GM21737 (cell line): ENCODE data around the gene DUOX1.

Experiments
- ATAC-seq: cut with Tn5 transposase; IDR thresholded peaks from one replicate; pipeline ENCODE4 v1.9.1; 2021; ENCODE audit warnings: mild to moderate bottlenecking, moderate library complexity; ENCODE audit not compliant: unreplicated experiment

DUOX1 gene

DNA sequence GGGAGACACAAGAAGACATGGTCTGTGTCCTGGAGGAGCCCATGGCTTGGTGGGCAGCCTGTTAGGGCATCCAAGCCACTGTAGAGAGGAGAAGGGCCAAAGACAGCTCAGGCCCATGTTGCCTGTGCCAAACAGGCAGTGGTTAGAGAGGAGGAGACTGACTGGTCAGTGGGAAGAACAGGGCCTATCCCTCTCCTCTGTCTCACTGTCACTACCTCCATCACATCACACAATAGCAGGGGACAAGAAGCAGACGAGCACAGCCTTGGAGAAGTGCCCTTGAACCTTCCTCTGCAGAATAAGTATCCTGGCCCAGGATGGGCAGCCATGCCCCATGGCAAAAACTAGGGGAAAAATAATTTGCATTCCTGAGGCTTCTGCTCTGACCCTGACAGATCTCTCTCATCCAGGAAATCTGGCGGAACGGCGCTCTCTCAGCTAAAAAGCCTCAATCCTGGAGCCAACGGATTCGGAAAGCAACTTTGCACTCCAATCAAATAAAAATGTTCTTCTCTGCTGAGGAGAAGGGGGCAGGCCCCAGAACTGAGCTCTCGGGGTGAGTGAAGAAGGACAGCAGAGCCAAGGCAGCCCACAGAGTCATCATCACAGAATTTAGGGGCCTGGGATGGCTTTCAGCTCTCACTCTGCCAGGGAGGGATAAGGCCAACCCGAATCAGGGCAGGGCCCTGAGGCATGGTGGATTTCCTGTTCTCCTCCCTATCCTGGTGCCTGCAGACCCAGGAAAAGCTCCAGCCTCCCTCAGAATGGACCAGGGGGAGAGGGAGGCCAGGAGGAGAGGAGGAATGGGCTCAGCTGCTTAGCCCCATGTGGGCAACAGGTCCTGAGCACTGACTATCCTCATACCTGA lies 56.3 kb downstream of the DUOX1 start:
- ATAC-seq, result no peak

DNA sequence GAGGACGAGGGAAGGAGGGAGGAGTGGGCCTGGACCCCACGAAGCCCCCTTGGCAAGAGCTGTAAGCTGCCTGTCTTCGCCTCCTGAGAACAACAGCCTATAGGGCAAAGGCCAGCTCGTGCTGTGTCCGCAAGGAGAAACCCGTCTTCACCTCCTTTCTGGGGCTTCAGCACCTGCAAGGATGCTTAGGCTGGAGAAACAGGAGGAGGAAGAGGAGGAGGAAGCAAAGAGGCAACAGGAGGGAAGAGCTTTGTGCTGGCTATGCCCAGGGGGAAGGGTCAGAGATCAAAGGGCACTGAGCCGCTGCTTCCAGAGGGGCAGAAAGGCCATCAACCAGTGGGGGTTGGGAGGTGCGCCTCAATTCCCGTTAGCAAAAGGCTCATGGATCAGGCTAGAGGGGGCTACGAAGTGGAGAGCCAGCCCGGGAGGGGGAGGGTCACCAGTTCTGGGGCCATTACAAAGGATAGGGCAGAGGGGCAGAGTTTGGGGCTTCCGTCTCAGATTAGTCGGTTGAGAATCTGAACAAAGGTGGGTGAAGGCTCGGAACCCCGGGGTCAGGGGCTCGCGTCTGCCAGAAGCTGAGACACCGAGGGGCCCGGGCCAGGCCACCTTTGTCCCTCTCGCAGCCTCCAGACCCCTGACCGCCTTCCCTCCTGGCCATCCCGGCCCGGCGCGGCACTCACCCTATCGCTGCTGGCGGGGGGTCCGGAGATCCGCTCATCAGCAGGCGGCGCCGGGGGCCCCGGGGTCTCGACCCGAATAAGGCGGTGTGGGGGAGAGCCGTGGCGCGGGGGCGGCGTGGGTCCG lies 57.2 kb downstream of the DUOX1 start:
- no peak for ATAC-seq

DNA sequence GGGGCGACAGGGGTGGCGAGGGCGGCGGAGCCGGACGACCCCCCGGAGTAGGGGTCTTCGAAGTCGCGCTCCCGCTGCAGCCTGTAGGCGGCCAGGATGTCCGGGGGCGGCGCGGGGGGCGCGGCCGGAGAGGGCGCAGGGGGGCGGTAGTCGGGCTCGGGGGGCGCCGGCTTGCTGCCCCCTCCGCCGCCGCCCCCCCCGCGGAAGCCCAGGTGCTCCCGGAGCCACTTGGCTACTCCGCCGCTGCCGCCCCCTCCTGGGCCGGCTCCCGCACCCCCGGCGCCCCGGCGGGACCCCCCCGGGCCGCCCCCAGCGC lies 57.7 kb downstream of the DUOX1 start:
- ATAC-seq, result no peak

DNA sequence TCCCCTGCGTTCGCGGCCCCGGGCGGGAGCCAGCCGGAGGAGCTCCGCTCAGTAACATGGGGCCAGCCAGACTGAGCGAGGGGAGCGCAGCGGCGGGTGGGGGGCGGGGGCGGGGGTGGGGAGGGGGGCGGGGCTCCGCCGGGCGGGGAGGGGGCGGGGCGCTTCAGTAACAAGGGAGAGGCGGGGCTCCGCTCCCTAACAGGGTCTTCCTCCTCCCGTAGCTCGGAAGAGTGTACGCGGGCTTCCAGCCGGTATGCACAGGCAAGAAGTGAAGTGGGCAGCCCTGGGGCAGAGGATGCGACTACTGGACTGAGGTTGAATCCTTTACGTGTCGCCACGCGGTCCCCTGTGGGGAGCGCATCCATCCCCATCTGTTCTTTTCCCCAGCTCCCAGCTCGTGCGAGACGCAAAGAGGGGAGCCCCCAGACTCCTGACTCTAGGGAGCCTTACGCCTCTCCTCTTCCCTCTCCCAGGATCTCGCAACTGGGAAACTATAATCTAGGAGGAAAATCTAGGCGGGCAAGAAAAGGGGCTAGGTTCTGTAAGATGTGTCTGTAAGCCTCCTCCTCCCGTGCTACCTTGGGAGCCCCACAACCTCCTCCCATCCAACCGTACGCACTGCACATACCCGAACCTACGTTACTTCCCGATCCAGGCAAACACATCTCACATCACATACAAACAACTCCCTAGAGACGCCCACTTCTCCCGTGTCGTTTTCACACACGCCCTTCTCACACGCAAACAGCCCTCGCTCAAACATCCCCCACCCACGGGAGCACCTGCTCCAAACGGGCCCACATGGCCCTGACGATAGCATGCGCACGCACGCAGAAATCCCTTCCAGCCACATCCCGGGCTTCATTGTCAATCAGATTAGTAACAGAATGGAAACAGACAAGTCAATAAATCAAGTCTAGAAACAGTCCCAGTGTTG lies 58.4 kb downstream of the DUOX1 start, which contains the start of gene SHF:
SHF (minus strand) TSS at position 73 of the 937 bp plus-strand sequence; CDS start at position 58, 15 bp downstream.
- no peak for ATAC-seq

DNA sequence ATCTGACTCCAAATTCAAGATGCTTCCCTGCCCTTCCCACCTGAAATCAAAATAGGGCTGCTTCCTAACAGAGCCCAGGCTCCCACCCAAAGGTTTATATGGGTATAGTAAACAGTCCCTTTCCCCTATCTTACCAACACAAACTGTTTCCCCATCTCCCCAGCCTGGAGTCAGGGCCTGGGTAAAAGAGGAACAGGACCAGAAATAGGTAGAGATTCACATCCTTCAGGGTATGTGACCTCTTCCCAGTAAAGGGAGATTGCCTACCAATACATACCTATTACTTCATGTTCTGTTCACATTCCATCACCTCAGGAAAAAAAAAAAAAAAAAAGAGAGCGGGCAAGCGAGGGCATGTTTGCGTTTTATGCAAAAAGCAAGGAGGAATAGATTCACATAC lies 67.7 kb downstream of the DUOX1 start:
- ATAC-seq, result no peak

DNA sequence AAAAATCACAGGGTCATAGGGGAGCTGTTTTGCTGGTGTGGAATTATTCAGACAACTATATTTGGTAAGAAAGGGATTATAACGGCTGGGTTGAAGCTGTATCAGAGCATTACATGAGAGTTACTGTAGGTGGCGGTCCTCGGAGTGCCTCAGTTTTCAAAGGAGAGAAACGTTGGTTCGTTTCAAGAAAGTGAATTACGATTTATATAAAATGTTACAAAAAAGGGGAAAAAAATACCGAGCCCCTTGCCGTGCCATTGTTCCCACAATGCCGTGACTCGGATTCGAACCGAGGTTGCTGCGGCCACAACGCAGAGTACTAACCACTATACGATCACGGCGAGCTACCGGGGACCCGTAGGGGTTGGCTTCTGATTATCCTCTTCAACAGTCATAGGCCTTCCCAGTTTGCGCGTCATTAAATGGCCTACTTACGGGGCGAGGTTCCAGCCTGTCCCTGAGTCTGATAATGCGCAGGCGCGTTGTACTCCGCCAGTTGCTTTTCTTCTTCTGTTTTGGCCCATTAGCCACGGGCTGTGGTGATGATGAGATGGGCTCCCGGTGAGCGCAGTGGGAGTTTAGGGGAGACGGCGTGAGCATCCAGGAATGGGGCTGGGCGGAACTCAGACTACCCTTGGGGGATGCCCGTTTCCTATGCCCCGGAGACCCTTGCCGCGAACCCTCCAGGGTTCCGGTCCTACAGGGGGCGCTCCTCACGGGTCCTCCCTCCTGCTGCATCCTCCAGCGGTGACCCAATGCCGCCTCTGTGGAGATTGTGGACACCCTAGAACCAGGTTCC lies 68.7 kb downstream of the DUOX1 start:
- peak; percentile 59 for ATAC-seq

DNA sequence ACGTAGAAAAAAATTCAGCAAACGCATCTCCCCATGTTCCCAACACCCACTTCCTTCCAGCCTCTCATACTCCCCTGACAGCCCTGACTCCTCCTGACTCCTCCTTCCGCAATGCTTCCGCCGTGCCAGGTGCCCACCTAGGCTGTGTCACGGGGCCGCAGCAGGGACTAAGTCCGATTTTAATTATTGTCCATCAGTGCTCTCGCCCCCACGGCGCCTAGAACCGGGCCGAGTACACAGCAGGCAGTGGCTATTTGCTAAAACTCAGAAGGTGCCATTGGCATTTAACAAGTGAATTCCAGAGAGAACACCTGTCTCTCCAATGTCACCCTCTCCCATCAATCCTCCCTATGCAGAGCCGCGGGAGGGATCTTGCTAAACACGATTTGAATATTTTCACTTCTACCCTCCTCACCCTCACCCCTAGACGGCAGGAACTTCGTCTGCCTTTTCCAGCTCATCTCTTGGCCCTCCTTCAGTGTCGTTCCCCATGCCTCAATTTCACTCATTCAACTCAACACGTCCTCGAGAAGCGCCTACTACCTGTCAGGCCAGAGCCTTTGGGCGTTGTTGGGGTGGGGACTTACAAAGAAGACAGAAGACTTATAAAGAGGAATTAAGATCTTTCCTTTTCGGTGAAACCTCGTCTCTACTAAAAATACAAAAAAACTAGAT lies 69.5 kb downstream of the DUOX1 start:
- peak; percentile 18 for ATAC-seq

DNA sequence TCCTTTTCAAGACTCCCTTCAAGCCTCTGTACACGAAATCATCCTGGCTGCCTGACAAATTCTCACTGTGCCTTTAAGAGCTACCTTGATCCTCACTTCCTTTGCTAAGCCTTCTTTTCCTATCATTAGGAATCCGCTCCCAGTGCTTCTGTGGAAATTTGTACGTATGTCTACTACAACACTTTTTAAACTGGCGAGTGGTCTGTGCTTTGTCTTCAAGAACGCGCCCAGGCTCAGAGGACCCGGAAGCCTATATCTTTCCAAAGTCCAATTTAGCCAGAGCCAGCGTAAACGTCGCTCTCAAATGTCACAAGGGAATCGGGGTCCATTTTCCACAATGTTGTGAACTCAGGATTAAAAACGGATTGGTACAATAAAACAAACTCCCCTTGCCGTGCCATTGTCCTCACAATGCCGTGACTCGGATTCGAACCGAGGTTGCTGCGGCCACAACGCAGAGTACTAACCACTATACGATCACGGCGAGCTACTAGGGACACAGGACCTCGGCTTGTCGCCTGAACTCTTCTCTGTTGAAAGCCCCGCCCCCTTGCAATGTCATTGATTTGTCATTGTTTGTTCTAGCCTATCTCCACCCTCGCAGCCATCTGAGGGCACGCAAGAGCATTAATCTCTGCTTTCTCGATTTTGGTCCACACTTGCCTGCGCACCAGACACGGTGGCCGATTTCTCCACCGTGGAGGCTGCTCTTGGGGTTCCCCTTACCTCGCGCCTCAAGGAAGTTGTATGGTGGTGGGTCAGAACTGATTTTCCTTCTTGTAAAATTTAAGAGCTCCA lies 70.4 kb downstream of the DUOX1 start:
- peak; percentile 43 for ATAC-seq

DNA sequence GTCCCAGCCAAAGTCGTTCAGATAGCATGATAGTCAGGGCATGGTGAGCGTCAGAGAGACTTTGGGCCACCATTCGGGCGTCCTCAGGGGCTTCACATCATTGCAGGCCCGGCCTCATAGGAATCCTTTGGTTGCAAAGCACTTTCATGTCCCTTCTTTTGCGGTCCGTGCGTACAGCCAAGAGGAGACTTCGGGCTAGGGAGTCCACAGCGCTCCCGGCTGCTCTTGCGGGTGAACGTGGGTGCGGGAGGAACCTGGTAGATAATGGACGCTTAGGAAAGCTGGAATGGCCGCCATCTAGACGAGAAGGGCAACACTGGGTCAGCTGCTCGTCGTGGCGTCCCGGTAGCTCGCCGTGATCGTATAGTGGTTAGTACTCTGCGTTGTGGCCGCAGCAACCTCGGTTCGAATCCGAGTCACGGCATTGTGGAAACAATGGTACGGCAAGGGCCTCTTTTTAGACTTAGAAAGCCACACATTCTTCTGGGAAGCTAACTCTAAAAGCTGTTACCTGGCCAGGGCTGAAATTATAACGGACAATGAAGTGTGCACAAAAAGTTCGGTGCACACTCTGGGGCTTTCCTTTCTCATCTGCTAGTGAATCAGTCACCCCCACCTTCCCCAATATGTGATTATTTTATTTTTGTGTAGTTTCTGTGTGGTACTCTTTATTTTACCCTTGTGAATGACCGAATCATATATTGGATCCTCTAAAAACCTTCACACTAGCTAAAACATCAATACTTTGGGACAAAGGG lies 71.2 kb downstream of the DUOX1 start:
- no peak for ATAC-seq

DNA sequence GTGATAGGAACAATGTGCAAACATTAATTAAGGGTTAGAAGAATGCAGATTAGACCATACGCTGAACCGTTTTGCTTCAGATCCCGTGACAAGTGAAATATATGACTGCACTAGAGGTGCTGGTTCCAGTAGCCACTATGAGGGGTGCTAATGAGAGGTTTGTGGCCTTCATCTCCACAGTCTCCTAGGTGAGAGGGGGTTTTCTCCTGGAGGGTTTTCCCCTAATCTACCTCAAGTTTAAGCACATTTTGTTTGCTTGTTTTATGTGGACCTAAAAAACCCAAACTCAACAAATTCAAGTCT lies 71.7 kb downstream of the DUOX1 start:
- ATAC-seq, result no peak

DNA sequence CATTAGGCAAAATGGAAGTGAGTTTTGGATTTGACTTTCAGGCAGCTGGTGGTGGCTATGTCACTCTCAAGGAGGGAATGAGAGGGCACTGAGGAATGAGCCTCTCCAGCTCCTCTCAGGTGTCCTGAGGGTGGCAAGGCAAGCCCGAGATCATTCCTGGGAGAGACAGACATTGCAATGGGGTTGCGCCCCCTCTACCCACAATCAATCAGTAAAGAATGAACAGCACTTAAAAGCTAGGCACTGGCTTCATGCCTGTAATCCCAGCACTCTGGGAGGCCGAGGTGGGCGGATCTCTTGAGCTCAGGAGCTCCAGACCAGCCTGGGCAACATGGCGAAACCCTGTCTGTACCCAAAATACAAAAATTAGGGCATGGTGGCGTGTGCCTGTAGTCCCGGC lies 72.1 kb downstream of the DUOX1 start:
- no peak for ATAC-seq

DNA sequence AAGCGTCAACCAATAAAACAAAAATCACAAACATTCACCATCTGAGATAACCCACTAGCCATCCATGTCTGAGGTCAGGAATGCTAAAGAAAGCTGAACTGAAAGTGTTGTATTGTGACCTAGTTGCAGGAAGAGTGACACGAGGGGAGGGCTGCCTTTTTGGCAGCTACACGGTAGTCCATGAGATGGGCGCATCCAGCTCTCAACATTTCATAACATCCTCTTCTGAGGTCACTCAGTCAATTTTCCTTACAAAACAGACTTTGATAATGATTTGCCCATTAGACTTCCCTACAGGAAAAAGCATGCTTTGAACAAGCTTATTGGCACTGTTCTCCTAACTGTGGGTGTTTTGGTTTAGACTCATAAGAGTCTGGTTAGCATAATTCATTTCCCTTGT lies 73.4 kb downstream of the DUOX1 start:
- no peak for ATAC-seq

DNA sequence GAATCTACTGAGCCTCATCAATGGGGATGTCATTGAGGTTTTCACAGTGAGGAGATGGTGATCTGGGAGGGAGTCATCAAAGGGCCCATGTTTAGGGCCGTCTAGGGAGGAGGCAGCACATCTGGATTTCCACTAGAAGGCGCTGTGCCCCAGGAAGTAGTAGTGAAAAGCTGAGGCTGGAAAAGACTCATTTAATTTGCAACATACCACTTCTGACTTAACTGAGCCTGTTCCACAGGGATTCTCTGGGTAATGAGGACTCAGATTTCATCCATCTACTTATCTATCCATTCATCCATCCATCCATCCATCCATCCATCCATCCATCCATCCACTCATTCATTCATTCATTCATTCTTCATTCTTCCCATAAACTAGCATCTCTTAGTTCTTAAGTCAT lies 75.4 kb downstream of the DUOX1 start:
- ATAC-seq, result no peak

DNA sequence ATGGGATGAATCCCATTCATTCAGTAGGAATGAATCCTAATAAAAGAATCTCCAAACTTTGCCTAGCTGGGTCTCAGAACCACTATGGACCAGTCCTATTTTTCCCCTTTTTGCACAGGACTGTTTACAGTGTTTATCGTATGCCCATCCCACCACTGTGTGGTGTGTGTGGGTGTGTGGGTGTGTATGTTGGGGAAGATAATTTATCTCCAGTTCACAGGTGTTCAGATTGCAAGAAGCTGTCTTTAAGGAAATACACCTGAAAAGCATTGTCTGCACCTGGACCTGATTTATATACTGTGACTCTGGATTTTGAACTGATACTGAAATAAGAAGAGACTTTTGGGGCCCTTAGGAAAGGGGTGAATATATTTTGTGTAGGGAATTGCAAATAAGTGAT lies 82.7 kb downstream of the DUOX1 start:
- ATAC-seq, result no peak
